Measurements from ENCODE around the gene SYNPO2.

The SYNPO2 gene

DNA sequence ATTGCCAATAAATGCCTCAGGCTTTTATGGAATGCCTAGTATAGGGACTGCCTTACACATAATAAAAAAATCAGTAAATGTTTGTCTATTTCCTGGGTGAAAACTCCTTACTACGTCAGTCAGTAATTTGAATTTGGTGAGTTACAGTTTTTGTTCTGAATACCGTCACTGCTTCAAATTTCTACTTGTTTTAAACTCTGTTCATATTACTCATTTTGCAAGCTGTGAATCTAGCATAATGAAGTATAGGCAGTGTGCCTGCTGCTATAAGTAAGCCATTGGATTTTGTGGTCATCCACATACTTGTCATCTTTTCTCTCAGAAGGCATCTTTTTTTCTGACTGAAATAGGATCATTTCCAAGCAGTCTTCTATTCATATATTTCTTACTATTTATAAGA is 43.1 kb downstream of the SYNPO2 start:
- DNase-seq (ENCODE audit: low read depth), result peak; percentile 28

DNA sequence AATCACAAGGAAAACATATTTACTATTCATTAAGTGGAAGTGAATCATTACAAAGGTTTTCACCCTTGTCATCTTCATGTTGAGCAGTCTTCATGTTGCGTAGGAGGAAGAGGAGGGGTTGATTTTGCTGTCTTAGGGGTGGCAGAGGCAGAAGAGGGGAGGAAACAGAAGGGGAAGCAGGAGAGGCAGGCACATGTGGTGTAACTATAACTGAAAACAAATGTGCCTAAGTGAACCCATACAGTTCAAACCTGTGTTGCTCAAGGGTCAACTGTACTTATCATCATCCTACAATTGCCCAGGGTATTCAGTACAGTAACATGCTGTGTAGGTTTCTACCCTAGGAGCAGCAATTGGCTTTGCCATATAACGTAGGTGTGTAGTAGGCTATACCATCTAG is 47.2 kb downstream of the SYNPO2 start:
- DNase-seq (ENCODE audit: low read depth), result no peak

DNA sequence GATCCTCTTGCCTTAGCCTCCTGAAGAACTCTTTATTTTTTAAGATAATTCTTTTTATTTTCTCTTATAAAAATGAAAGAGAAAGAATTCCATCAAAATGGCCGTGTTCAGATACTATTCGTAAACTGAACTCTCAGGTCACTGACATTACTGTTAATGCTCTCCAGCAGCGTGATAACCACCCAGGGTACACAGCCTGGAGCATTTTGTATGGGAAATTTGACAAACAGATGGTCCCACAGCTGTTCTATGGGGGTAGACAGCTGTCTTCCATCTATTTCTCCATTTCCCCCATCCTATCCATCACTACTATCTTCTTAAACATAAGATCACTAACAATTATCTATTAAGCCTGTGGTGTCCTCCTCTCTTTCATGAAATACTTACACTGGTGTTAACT is 47.8 kb downstream of the SYNPO2 start:
- DNase-seq (ENCODE audit: low read depth), result no peak

DNA sequence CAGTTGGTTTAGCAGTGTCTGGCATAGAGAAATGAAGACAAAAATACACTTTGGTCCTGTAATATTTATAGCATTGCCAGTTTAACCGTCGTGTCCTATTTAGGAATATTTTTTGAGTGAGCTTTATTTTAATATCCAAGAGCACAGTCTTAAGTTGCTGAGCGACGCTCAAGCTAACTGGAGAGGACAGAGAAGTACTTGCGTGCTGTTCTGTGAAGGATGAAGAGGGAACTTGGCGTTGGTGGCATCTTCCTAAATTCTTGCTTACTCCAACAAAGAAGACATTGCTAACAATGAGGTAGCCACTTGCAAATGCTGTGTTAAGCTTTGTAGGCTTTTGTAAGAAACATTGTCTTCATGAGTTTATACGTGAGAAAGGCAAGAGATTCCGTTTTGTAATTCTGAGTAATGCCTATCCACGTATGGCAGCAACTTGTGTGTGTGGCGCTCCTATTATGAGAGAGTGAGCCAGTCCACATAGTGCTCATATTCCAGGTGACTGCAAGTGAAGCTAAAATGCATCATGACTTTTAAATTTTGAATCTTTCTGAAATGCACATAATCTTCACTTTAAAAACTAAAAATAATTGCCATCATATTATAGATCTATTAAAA is 50.6 kb downstream of the SYNPO2 start:
- DNase-seq (ENCODE audit: low read depth), result no peak

DNA sequence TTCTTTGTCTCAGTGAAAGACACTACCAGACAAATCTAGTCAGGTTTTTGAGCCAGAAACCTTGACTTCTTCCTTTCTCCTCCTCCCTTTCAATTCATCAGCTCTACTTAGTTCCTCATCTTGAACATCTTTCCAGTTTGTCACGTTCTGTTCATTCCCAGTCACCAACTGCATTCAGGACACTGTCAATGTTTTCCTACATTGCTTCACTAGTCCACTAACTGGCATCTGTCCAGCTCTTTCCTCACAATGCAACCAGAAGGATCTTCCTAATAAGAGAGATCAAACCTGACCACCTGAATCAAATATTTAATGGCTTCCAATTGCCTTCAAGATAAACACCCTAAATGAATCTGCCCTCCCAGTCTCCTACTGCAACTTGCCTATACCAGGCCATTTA is 52.5 kb downstream of the SYNPO2 start:
- DNase-seq (ENCODE audit: low read depth), result peak; percentile 50

DNA sequence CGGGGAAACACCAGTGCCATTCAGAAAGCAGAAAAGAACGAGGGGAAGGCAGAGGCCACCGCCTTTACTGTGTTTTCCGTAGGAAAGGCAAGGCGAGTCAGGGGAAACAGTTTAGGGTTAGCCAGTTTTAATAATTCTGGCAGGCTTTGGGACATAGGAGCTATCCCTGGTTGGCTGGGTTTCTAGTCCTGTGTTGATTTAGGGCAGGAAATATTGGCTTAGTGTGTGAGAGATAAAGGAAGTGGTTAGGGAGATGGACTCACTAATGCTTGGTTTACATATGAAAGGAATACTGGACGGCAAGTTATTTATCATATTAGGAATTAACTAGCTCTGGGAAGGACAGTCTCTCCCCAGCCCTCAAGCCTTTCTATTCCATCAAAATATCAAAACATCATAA is 53.1 kb downstream of the SYNPO2 start:
- DNase-seq (ENCODE audit: low read depth), result peak; percentile 53

DNA sequence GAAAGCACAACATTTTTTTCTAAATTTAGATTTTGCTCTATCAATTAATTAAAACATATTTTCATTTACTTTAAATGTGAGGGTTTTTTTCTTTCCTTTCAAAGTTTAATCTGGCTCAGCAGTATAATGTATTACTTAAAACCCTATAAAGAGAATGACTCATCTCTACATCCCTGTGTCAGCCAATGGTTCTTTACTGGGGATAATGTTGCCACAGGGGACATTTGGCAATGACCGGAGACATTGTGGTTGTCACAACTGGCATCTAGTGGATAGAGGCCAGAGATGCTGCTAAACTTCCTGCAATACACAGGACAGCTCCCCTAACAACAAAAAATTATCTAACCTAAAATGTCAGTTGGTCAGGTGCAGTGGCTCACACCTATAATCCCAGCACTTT is 53.8 kb downstream of the SYNPO2 start:
- no peak for DNase-seq (ENCODE audit: low read depth)

DNA sequence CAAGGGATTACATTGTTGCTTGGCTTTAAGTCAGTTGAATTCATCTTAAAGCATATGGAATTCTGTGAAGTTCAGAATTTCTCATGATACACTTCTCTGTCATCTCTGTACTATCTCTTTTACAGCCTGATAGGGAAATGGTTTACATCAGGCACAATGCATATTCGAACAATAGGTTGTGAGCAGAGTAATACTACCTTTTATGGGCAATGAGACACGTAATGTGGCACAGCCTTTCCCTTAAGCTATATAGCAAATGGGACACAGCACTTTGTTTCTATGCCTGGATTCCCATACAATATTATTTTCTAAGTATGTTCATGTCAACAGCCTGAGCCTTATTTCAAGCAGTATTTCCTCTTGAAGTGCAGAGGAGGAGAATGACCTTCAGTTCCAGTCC is 58.4 kb downstream of the SYNPO2 start:
- no peak for DNase-seq (ENCODE audit: low read depth)

DNA sequence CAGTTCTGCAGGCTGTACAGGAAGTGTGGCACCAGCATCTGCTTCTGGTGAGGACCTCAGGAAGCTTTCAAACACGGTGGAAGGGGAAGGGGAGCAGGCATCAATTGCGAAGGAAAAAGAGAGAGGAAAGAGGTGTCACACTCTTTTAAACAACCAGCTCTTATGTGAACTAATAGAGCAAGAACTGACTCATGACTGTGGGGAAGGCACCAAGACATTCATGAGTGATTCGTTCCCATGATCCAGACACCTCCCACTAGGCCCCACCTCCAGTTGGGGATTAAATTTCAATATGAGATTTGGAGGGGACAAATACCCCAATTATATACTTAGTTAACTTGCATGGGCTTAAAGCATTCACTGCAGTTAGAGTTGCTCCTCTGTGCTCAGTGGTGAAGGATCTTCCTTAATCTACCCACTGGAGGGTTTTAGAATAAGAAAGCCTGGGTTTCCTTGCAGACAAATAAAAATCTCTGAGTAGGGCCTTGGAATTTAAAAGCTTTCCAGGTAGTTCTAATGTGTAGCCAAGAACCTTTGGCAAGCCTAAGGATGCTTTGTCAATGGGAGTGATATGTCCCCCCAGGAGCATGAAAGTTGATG is 60.0 kb downstream of the SYNPO2 start:
- DNase-seq (ENCODE audit: low read depth), result peak; percentile 42

DNA sequence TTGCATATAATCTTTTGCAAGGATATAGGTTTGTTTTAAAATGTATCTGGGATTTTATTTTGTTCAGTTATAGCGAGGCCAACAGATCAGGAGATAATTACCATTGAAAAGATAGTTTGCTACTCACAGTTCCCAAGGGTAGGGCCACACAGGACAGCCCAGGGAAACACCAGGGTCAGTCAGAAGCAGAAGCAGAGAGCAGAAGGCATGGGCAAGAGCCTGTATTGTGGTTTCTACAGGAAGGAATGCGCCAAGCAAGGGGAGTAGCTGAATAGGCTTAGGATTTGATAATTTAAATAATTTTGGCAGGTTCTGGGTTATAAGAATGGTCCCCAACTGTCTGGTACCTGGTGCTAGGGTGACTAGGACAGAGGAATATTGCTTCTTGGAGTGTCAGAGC is 61.6 kb downstream of the SYNPO2 start:
- DNase-seq (ENCODE audit: low read depth), result no peak

DNA sequence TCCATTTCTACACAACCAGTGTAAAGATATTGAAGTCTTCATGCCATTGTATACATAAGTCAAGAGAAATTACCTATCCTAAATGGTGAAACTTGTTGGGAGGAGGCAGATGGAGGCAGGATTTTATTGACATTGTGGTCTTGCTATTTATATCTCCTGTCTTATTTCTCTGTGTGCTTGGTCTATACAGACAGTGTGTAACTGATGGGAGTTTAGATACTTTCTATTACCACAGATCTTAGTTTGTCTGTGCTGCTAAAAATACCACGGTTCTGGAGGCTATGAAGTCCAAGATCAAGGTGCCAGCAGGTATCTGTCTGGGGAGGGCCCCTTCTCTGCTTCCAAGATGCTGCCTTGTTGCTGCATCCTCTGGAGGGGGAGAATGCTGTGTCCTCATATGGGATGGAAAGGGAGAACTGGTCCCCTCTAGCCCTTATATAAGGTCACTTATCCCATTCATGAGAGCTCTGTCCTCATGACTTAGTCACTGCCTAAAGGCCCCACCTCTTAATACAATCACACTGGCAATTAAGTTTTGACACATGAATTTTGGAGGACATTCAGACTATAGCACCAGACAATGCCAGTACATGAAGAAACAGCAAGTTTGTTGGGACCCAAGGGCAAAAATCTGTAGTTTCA is 62.4 kb downstream of the SYNPO2 start:
- no peak for DNase-seq (ENCODE audit: low read depth)

DNA sequence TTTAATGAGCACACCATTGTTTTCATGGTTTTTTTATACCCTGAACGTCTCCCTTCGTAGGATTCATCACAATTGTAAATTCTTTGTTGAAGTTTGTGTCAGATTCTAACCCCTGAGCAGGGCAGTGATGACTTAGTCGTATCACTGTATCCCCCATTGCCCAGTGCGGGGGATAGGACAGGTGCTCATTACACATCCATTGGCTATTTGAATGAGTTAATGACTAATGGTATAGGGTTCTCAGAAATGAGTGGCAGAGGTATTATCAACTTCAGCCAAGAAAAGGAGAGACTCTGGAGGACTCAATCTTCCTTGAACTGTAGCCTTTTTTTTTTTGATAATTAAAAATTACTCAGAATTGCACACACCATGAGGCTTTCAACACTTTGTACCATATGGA is 64.6 kb downstream of the SYNPO2 start:
- peak; percentile 19 for DNase-seq (ENCODE audit: low read depth)

DNA sequence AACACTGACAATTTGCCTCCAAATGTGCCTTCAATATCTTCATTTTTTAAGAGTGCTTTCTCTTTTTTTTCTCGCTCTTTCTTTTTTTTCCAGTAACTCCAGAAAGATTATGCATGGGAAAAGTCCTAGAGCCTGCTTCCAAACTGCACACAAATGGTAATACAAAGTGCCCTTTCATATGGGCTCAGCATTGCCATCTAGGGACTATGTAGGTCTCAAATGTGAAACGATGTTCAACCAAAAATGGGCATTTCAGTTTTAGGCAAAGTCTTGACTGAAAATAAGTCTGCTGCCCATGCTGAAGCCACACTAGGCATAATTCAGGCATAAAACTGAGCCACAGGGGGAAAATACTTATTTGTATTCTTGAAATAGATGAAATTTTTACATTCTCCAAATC is 65.6 kb downstream of the SYNPO2 start:
- peak; percentile 27 for DNase-seq (ENCODE audit: low read depth)

DNA sequence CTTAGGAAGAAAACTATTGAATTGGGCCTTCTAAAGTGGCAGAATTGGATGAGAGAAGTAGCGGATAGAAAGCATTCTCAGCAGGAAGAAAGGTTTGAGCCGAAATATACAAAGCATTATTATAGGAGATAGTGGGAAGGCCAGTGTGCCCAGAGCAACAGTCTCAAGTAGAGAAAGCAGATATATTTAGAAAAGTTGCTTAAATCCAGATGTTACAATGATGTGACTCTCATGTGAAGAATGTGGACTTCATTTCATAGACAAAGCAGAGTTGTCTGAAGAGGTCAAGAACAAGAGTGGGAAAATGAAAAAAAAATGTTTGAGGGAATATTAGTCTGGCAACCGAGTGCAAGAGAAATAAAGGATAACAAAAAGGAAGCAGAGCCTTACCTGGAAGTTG is 66.9 kb downstream of the SYNPO2 start:
- DNase-seq (ENCODE audit: low read depth), result peak; percentile 50

DNA sequence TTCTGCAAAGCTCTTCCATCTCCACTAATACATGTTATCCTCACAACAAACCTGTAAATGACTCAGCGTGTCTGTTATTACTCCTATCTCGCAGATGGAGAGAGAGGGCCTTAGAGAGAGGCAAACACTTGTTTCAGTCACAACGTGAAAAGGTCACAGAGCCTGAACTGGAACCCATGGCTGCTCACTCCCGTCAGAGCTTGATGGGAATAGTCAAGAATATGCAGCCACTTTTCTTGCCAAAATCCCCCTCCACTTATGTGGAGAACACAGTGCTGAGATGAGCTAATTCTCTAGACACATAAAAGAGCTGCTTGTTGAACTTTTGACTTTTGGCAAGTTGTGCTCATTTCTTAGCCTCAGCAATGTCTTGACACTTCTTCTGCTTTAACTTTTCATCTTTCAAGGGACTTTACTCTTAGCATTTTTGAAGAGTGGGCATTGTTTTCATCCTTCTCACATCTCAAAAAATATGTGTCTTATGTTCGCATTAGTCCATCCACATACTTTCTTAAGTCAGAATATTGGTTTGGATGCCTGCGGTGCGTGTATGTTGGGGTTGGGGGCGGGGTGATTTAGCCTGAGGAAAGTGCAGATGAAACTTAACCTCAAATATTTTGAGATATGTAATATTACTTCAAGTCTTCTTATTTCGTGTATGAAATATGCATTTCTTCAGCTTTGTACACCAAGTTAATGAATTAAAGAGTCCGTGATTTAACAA is 69.2 kb downstream of the SYNPO2 start:
- DNase-seq (ENCODE audit: low read depth), result peak; percentile 51

DNA sequence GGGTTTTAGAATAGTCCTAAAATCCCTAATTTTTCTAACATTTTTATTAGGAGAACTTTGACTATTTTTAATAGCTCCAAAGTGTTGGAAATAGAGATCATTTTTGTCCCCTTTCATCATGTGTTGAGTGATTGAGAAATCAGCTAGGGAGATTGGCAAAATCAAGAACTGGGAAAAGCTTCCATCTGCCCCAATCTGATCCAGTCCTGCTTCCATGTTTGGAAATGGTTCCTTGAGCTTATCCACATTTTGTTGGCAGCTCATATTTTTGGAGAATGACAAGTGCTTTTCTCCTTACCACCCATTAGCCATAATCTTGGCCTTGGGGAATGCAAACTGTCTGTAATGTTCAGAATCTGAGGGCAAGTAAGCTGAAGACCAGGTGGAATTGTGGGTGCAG is 73.9 kb downstream of the SYNPO2 start:
- no peak for DNase-seq (ENCODE audit: low read depth)

DNA sequence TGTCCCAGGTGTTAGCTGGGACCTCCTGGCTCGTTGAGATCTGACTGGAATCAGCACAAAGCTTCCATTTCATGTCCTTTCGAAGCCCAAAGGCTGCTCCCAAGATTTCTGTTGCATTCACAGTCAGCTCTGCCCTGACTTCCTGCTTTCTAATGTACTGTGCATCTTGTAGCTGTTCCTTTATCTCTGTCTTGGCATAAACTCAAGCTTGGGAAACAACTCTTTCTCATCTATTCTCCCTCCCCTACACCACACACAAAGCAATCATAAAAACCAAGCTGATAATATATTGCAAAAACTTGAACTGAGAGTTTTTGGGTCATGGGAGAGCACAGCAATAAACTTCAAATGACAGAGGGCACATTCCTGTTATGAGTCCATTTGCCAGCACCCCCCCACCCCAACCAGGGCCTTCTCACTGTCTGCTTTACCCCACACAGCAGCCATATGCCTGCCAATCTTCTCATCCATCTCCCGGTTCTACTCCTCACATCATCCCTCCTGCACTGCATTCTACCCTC is 76.3 kb downstream of the SYNPO2 start:
- peak; percentile 79 for DNase-seq (ENCODE audit: low read depth)

DNA sequence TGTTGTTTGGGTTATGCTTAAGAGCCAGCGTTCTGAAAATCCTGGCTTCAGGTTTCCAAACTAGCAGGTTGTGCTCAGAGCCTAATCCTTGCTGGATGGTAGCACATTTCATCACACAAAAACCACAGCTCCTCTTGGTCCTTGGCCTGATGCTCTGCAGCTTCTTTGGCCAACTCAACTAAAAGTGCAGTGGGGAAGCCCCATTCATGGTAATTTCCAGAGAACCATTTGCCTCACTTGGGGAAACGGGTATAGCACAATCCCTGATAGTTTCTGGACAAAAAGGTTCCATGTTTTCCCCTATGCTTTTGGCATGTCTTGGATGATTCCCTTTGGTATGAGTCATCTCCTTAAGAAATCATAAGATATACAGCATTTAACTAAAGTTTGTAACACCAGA is 78.7 kb downstream of the SYNPO2 start:
- DNase-seq (ENCODE audit: low read depth), result peak; percentile 85

DNA sequence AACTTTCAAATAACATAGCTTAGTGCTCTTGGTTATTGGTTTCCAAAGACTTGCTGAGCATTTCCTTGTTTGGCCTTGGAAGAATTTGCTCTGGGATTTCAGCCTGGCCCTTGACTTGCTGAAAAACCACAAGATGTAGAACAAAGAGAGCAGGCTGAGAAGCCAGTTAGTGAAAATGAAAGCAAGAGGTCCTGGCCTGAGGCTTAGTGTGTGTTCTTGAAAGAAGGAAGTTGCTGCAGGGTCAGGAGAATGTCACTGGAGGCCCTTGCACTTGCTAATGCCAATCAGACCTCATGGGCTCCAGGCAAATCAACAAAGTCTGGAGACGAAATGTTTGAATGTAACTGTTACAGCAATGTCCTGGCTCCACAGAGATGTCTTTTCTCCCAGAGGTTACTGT is 79.4 kb downstream of the SYNPO2 start:
- DNase-seq (ENCODE audit: low read depth), result peak; percentile 96

DNA sequence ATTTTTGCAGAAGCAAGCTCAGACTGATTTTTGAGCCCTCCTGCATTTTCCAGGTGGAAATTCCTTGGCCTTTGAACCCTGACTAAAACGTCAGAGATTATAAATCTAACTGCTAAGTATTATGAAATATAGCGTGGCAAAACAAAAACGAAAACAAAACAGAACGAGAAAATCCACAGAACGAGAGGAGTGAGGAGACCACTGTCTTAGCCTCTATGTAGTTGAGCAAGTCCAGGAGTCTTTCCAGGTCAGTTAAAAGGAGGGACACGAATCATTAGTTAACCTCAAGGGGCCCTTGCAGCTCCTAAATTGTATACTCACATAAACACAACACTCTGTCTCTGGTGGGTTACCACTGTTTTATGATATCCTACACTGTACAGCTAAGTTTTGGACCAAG is 80.2 kb downstream of the SYNPO2 start:
- DNase-seq (ENCODE audit: low read depth), result peak; percentile 13

DNA sequence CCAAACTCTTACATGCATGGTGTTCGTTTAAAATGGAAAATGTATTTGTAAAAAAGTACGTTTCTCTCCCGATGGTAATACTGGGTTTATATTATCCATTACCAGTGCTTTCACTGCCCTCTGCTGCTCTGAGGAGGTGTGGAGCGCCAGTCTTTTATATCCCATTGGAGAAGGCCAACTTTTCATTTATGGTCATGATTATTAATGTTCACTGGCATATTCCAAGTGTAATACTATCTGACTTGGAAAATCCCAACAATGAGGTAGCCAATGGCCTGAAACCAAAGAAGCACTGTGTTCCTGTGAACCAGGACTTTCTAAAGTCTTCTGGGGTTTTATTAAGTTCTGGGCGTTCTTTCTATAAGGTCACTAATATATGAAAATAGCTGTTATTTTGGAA is 80.7 kb downstream of the SYNPO2 start:
- DNase-seq (ENCODE audit: low read depth), result peak; percentile 77

DNA sequence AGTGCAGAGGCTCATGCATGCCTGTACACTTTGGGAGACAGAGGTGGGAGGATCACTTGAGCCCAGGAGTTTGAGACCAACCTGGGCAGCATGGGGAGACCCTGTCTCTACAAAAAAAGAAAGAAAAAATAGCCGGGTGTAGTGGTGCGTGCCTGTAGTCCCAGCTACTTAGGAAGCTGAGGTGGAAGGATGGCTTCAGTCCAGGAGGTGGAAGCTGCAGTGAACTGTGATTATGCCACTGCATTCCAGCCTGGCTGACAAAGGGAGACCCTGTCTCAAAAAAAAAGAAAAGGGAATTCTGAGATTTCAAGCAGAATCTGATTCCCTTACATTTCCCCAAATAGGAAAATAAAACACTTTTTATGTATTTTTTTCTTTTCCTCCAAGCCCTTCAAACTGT is 83.5 kb downstream of the SYNPO2 start:
- DNase-seq (ENCODE audit: low read depth), result no peak

DNA sequence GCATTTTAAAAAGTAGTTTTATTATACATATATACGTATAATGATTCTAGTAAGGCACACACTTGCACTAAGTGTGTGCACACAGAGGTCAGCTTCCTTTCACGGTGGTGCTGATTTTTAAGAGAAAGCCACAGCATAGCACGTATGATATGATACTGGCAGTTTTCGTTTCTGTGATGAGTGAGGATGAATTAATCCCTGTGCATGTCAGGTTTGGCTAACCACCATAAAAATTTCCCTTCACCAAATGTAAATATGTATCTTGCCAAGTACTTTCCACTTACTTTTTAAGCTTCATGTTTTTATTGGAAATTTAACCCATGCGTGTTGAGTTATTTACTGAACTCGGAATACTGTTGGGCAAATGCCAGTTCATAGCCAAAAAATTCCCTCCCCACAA is 84.6 kb downstream of the SYNPO2 start:
- DNase-seq (ENCODE audit: low read depth), result peak; percentile 19
